GM19238 (cell line): ENCODE results near the gene TNFRSF21.
"Not testable (repeated sequence)": the region's sequence is repeated elsewhere in the genome, so short reads cannot be mapped to it uniquely, and the experiment has no call there.

Source experiments
- DNase-seq: peaks from one replicate; pipeline ENCODE4 v3.0.0; 2011; ENCODE audit warnings: low spot score; ENCODE audit not compliant: insufficient read length

The TNFRSF21 gene

DNA sequence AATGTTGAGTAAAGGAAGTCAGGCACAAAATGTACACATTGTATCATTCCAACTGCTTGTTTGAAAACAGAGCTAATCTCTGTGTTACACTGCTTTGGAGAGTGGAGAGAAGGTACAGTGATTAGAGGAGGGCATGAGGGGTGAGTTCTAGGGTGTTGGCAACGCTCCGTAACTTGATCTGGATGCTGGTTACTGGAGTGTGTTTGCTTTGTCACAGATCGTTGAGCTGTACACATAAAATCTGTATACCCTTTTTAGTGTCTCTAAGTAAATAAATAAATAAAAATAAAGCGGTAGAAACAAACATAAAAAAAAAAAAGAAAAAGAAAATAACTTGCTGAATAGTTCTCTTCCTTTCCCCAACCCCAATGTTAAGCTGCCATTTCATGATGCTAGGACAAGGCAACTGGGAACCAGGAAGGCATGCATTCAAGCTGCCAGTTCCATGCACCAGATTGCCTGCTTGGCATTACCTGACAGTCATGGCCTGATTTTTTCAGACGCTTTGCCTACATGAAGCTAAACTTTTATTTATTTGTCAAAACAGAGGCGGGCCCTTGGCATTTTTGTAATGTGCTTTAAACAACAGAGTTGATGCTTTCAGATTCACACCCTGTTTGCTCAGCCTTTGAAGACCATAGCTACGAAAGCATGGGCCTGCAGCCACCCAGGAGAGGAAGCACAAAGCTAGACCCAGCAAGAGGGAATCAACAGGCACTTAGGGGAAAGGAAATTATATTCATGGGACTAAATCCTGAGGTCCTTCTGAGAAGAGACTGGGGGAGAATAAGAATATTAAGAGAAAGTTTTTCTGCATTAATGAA lies 21.2 kb downstream of the TNFRSF21 start:
- no peak for DNase-seq

DNA sequence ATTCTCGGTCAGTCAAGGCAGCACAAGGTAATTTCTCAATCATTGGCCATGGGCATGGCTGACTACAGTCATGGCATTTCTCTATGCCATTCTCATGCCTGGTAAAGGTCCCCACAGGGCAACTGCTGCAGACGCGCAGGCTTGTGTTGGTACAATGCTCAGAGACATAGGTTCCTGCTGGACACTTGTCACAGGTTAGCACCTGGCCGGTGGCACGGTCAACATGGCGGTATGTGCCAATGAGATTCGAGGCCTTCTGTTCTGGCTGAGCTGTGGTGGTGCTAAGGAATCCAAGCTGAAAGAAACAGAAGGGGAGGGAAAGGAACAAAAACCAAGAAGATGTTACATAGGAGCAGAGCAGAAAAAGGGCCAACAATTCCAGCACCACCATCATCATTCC lies 23.4 kb downstream of the TNFRSF21 start:
- DNase-seq, result no peak

DNA sequence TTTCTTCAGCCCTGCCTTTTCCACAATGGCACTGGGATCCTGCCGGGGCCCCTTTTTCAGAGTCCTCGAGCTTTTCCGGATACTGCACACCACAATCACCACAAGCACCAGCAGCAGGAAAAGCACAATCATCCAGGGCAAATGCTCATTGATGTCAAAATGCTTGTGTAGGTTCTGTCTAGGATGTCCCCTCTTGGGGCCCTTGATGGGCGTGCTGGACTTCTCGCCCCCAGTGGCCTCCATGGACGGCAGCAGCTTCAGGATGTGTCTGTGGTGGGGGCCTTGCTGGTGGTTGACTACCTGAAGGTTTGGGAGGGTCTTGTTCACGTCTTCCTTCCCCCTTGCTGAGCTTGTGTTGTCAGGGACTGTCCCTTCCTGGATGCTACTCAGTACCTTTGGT lies 25.7 kb downstream of the TNFRSF21 start:
- no peak for DNase-seq

DNA sequence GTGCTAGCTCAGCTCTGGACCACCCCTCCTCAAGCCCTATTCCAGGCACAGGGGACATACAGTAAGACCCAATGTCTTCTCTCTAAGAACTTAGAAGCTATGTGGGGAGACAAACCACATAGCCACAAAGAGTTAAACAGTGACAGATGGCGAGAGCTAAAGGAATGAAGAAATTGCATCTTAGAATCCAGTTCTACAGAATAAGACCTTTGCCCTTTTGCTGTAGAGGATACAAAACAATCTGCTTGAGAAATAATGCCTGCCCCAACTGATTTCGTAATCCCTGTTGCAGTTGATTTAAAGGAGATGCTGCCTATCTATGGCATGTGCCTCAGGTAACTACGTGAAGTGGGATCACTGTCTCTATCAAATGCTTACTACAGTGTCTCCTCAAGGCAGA lies 31.2 kb downstream of the TNFRSF21 start:
- no peak for DNase-seq

DNA sequence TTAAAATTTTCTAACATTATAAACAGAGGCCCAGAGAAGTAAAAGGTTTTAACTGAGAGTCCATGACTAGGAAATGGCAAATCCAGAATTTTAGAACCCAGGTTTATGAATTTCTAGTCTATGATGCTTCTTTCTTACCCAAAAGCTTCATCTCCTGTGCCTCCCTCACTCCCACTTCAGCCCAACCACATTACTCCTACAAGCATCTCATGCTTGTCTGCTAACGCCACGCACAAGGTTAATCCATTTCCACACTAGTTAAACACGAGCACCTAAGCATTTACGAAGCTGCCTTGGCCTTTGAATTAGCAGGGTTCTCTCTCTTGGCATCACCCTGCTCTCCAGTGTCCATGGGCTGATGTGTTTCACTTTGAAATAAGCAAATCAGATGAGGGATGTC lies 32.0 kb downstream of the TNFRSF21 start:
- DNase-seq, result no peak

DNA sequence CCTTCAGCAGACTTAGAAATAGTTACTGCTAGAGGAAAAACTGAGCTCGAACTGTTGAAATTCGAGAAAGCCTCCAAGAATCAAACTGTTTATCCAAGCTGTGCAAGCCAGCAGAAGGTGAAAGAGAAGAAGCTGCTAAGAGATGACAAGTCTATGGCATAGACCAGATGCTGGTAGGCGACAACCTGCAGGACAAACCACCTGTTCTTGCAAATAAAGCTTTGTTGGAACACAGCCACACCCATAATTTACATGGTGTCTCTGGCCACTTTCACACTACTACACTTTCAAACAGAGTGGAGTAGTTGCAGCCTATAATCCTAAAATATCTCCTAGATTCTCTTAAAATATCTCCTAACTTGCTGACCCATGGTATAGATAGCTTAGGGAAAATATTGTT lies 33.3 kb downstream of the TNFRSF21 start:
- DNase-seq, result no peak

DNA sequence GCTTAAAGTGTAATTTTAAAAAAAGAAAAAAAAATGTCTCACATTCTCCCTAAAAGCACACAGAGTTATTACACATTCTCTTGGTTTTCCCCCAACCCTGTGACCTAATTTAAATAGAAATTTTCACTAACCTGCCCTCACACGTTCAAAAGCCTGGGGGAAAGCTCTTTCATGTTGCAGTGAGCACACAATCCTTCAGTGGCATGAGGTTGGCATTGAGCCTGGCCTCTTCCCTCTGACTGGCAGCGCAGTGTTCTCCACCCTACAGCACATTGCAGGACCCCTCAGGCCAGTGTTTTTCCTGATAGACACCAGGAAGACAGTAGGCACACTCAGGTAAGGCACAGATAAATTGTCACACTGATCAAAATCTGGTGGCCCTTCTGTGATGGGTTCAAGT lies 34.1 kb downstream of the TNFRSF21 start:
- no peak for DNase-seq

DNA sequence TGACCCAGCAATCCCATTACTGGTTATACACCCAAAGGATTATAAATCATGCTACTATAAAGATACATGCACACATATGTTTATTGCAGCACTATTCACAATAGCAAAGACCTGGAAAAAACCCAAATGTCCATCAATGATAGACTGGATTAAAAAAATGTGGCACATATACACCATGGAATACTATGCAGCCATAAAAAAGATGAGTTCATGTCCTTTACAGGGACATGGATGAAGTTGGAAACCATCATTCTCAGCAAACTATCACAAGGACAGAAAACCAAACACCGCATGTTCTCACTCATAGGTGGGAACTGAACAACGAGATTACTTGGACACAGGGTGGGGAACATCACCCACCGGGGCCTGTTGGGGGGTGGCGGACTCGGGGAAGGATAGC lies 34.6 kb downstream of the TNFRSF21 start:
- DNase-seq, result not testable (repeated sequence)

DNA sequence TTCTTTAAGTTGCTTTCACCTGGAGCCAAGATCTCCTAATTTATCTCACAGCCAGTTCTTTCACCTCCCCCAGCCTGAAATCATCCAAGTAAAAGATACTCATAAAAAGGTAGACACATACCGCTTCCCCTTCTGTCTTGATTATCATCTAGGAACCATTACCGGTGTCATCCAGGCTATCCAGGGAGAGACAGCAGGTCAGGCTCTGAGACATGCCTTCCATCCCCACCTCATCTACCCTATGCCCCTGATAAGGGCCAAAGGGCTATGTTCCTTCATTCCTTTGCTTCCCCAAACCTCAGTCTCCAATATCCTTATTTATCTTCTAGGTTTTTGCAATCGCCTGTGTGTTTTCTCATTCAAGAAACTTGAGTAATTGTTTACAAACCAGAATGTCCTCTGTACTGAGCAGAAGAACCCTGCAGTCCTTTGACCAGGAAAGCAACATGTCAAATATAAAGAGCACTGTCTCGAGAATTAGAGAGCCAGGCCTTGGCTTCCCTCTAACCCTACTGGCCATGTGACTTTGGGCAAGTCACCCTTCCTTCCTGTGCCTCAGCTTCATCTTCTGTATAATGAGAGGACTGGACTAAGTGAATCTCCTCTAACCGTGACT lies 41.0 kb downstream of the TNFRSF21 start:
- no peak for DNase-seq

DNA sequence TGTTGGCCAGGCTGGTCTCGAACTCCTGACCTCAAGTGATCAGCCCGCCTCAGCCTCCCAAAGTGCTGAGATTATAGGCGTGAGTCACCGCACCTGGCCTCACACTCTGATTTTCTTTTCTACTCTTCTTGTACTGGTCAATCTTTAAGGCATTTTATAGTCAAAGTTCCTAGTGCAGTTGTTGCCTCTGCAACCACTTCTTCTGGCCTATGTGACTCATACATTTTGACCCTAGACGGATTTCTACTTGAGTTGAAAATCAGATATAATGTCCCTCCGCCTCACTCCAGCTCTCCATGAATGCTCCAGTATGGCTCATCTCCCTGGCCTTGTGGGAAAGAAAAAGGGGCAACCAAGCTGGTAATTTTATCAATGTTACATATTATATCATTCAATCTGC lies 42.4 kb downstream of the TNFRSF21 start:
- DNase-seq, result no peak

DNA sequence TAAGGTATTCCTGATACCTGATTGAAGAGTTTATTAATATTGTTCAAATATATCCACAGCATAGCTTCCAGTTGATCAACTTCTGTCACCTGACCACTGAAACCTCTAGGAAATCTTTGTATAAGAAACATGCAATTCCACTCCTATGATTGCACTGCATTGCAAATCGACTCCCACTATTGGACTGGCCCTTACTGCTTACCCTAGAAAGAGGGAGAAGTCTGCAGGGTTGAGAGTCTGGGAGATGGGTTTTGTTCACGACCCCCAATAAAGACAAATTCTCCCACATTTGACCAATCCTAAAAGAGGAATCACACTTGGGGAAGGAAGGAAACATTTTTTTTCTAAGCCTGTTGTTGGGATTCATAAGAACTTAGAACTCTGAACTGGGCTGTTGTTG lies 43.7 kb downstream of the TNFRSF21 start:
- no peak for DNase-seq

DNA sequence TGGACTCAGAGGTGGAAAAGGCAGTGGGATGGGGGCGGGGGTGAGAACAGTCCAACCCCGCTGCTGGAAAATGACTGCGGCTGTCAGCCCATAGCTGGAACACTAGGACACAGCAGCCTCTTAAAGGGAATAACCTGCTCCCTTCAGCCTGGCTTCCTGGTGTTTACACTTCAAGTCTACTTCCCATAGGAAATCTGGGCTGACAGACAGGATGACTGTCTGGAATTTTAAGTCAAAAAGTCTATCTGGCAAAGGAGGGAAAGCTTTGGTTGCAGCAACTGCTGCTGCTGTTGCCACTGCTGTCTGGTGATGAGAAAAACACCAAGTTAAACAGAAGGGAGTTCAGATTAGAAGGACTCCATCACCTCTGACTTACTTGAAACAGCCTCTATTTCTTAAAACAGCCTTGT lies 44.9 kb downstream of the TNFRSF21 start:
- DNase-seq, result no peak

DNA sequence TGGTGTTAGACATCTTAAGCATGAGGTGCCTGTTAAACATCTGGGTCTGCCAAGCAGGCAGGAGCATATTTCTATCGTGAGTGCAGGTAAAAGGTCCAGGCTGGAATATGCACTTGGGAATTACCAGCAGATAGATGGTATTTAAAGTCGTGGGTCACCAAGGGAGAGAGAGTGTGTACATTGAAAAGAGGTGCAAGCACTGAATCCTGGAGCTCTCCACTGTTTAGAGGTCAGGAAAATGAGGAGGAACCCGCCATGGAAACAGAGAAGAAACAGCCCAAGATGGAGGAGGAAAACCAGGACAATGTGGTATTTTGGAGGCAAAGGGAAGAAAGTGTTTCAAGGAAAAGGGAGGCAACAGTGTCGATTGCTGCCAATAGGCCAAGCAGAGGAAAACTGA lies 46.4 kb downstream of the TNFRSF21 start:
- DNase-seq, result no peak

DNA sequence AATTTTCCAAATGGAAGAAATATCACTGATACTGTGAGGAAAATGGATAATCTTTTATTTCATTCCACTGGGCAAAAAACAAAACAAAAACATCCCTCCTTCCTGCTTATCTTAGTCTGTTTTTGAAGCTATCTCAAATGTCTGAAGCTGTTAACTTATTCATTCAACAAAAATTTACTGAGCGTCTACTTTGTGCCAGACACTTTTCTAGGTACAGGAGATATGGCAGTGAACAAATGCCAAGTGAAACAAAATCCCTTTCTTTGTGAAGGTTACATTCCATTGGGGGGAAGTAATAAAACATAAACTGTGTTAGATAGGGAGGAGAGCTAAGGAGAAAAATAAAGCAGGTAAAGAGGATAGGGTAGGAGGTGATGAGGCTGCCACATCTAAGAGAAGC lies 47.5 kb downstream of the TNFRSF21 start:
- DNase-seq, result no peak

DNA sequence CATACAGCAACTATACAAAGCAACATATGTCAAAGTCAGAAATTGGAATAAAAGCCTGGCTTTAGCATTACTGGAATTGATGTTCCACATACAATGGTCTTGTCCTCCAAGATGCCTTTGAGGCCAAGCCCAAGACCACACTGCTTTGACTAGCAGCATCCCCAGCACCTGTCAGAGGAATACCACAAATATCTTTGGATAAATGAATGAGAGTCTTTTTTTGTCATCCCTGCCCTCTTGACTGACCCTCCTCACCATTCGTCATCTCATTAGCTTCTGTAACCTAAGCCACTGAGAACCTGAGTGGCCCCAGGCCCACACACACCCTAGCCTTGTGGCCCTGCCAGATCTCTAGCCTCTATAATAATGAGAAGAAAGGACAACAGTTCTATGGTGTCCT lies 48.5 kb downstream of the TNFRSF21 start:
- no peak for DNase-seq

DNA sequence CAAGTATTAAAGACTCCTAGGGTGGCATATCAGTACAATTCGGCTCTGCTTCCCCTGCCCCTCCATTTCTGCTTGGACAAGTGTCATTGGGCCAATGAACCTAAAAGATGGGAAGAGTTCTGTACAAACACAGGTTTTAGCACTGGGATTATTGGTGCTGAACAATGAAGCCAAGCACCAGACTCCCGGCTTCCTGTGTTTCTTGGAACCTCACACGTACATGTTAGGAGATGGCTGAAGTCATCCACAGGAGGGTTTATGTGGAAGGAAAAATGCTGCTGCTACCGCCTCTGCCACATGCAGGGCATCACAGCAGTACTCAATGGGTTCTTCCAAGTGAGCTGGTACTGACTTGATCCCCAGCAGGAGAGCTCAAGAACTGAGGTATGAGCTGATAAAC lies 49.7 kb downstream of the TNFRSF21 start:
- DNase-seq, result no peak

DNA sequence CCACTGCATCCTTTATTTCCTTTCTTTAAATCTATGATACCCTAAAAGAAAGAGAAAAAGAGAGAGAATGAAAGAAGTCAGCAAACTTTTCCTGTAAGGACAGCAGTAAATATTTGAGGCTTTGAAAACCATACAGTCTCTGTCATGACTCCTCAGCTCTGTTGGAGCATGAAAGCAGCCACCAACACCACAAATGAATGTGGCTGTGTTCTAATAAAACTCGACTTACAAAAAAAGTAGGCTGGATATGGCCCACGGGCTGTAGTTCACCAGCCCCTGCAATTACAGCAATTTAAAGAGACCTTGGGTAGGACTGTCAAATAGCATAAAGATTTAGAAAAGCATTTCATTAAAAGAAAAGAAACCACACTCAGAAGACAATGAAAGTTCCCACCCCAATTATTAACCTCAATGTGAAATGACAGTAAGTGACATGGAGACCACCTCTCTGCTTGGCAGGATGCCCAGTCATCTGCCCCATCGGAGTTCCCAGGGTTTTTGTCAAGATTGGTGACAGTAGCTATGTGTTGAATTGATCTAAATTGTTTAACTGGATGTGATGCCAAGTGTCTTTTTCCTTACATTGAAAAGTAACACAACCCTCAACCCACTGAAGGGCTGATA lies 50.9 kb downstream of the TNFRSF21 start:
- DNase-seq, result no peak

DNA sequence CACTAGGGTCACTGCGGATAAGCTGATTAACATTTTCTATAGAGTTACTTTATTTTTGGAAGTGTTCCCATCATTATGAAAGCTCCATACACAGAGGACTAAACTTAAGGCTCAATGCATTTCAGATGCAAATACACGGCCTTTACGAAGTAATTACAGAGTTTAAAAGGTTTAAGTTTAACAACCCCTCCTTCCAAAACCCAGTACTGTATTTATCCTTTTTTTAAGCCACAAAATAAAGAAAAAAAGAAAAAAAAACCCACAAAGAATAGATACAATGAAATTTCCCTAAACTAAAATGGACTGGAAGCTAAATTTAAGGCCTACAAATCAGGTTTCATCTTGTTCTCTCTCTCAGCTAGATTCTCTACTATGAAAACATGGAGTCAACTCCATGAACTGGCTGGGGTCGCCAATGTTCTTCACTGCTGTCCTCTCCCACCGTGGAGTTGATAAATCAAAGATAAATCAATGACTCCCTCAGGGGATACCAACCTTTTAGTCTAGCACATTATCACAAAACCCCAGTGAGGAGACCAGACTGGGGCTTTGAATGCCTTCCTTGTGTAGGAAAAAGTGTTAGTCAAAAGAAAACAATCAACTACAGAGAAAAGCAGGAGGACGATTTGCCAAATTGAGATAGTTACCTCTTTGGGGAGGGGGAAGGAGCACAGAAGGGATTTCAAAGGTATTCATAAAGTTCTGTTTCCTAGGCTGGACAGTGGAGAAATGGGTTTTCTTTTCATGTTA lies 52.5 kb downstream of the TNFRSF21 start:
- no peak for DNase-seq

DNA sequence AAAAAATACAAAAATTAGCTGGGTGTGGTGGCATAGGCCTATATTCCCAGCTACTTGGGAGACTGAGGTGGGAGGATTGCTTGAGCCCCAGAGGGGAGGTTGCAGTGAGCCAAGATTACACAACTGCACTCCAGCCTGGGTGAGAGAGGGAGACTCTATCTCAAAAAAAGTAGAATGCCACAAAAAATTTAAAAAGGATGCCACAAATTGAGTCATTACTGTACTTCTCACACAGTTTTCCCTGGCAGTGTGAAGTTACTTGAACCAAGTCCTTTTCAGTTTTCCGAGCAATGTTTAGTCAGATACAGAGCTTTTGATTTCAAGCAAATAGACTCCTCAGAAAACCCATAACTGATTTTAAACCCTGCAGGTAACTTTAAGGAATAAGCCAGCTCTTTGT lies 53.3 kb downstream of the TNFRSF21 start:
- no peak for DNase-seq

DNA sequence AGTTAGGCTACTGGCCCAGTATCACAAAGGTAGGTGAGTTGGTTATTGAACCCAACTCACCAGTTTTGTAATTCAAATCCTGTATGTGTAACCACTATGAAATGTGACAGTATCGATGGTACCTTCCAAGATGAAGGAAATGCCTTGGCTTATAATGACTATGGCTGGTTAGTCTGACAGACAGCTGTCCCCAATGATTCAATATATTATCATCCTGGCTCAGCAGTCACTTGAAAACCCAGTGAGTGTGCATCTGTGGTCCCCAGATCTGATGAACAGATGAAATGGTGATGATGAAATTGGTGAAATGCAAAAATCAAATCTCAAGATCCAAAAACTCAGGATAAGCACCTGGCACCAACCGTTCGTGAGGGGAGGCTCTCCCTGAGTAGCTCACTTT lies 54.8 kb downstream of the TNFRSF21 start:
- no peak for DNase-seq

DNA sequence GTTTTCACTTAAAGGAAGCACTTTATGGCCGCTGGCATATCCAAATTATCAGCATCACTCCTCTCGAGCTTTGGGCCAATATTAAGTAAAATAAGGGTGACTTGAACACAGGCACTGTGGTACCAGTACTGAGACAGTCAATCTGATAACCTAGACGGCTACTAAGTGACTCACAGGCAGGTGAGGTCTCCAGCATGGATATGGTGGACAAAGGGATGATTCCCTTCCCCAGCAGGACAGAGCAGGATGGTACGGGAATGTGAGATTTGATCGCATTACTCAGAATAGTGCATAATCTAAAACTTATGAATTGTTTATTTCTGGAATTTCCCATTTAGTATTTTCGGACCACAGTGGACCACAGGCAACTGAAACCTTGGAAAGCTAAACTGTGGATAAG lies 55.7 kb downstream of the TNFRSF21 start:
- no peak for DNase-seq

DNA sequence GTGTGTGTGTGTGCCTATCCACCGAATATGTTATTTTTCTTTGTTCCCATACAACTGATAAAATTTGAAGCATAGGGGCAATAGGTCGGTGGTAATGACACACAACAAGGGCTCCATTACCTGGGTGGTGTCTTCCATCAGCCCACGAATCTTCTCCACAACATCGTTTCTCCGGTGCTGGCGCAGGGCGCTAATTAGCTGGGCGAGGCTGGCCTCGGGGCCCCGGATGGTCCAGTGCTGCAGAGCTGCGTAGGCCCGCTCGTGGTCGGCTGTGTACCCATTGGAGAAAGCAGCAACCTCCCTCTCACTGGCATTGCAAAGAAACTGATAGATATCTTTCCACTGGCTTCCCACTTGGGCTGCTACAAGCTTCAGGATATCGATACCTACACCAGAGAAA lies 56.6 kb downstream of the TNFRSF21 start:
- no peak for DNase-seq
